GM19193 (cell line): ENCODE data around the gene ALK.

Experiments
- POLR2A ChIP-seq: IDR thresholded peaks from 4 replicates; pipeline ENCODE4 v1.6.1; 2011; ENCODE audit not compliant: insufficient read depth, insufficient read length; ENCODE audit errors: extremely low read depth

Gene ALK

DNA sequence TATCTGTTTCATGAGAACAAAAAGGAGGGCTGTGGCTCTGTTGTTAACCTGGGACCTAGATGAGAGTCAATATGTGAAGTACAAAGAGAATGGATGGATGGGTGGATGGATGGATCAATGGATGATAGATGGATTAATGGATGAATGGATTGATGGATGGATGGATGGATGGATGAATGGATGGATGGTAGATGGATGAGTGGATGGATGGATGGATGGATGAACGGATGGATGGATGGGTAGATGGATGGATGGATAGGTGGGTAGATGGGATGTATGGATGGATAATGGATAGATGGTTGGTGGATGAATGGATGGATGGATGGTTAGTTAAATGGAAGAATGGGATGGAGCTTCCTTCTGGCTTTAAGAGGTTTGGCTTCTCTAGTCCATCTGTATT, 396.7 kb downstream of the ALK start:
- no peak for TF ChIP-seq POLR2A

DNA sequence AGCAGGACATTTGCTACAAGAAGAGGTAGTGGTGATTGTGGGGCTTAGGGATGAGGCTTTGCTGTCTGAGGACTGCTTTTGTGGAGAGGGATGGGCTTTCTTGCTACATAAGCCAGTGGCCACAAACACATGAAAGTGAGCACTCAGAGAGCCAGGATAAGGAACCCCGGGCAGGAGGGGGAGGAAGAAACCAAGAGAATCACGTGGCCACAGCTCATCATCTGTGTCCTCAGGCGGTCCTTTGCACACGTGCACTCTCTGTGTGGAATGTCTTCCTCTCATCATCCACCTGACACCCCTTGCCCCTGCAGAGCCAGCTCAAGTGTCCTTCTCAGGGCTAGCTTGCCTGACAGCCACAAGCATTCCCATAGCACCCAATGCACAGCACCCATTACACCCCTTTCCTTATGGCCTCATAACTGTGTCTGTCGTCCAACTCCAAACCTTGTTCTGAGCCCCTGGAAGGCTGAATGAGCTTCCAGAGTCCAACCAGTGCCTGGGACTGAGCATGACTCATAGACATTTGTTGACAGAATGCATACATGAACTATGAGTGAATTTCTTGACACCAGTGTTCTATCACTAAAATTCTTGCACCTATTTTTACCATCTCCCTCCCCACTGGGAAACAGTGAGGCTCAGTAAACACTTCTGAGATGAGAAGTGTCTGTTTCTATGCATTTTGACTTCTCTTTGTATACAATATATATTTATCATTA, 398.3 kb downstream of the ALK start:
- TF ChIP-seq POLR2A = no peak

DNA sequence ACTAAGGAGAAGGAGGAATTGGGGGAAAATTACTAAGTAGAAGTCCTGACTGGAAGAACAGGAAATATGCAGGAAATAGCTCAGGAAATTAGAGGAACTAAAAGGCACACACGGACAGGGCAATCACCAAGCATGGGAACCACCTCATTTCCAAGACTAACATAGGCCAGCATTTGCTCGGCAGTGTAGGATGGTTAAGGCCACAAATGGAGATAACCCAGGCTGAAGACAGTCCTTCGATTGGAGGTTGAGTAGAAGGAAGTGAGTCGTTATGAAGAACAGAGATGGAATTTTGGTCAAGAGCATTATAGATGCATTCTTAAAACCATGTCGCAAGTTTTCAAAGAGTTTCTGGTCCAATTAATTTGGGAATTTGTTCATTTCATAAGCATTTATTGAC, 401.4 kb downstream of the ALK start:
- TF ChIP-seq POLR2A = no peak

DNA sequence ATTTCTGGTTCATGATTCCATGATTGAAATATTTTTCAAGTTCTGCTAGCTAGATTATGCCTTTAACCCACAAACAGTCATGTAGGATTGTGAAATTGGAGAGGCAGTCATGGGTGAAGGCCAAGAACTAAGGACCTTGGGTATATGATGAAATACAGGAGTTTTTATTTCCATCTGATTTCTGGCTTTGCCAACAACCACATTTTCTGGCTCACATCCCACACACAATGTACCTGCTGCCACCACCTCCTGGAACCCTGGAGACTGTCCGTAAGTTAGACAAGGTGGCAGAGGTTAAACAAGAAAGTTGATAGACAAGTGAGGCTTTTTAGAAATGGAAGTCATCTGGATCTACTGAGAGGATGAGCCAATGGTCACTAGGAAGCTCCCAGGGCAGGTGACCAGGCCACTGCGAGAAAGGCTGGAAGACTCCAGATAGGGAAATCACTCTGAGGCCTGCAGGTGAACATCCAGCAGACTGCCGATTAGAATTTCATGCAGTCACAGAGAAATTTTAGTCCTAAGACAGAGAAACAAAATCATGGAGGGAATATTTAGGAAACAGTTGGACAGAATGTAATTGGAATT, 402.0 kb downstream of the ALK start:
- TF ChIP-seq POLR2A = no peak

DNA sequence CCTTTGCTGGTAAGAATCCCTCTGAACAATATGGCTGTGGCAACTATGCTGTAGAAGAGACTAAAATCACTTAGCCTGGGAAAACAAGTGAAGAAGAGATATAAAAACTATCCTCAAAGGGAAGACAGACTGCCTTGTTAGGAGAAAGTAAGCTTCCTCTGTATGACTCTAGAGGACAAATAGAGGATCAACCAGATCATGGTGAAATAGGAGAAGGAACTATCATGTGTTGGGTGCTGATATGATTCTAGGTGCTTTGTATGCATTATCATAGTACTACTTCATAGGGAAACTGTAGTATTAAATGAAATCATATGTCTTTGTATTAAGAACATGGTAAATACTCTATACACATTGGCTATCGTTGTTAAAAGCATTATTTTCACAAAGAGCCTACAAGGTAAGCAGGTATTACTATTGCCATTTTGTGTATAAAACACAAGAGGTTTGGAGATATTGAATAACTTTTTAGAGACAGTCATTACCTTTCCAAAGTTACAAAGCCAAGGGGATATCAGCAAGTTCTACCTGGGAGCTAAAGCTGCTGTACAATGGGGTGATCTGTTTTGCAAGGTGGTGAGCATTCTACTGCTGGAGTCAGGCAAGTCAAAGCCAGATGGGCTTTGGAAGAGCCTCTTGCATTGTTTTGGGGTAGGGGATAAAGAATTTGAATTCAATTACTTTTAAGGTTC, 402.6 kb downstream of the ALK start:
- TF ChIP-seq POLR2A = no peak

DNA sequence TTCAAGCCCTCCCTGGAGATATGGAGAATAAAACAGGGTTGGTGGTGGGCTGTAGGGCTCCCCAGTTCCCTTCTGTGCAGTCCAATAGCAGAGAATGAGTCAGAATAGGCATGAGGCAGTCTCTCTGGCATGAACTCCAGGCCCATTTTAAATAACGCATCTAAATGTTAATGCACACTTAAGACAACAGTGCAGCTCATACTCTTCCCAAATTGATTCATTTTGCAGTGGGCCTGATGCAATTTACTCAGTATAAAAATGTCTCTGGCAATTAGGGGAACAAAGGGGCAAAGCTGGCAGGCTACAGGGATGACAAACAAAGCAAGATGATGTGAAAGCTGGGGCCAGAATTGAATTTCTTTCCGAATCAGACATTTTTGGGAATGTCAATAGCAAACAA, 403.4 kb downstream of the ALK start:
- TF ChIP-seq POLR2A = no peak

DNA sequence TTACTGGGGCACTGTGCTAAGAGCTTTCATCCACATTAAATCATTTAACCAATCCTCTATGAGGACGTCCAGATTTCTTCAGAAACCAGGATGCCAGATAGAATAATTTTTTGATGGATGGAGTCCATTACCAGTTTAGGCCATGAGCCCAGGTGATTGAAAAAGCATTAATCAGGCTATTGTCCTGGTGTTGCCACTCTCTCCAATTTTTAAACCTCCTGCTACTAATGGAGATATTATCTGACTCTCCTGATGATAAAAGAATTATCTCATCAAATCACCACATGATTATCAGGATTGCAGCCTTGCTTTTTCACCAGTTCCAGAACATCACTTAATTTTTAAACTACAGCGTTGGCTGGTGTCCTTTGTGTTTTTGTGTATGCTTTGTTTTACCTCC, 404.0 kb downstream of the ALK start:
- TF ChIP-seq POLR2A = no peak

DNA sequence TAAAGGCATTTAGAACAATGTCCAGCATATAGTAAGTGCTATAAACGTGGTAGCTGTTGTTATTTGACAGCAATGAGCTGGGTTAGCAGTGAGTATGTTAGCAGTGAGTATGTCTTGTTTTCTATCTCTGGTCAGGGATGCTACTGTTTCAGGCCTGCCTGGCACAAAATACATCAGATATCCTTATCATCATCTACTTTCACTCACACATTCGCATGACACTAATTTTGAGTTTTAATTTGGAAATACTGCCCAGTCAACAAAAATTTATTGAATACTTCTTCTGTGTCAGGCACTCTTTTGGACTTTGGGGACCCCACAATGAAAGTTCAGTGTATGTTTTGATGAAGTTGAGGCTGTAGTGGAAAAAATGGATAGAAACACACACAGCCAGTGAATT, 404.6 kb downstream of the ALK start:
- no peak for TF ChIP-seq POLR2A

DNA sequence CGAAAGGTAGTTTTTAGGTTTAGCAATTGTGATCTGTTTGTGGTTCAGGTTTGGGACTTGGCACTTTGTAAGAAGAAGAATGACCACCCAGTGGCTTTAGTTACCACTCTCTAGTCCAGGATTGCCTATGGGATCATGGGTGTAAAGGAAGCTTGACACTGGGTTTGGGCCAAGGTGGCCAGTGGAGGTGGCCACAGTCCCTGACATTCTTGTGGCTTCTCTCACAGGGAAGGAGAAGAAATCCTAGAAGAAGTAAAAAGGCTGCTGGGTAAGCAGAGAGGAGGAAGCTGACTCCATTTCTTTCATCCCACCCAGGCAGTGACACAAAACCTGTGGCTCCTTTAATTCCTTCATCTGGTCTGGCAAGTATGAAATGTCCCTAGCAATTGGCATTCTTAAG, 411.5 kb downstream of the ALK start:
- no peak for TF ChIP-seq POLR2A

DNA sequence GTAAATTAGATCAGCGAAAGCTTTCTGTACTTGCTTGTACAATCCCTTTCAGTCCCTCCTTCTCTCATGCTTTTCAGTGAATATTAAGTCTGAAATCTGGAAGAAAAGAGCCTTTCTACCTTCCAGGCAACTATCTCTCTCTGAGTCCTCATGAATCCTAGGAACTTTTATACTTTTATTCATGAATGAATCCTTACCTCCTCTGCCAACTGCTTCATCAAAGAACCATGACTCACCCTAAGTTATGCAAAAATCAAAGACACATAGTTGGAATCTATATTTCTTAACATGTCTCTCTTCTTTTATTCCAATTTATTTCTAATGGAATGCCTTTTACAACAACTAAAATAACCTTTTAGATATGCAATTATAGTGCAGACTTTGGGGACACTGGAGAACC, 412.0 kb downstream of the ALK start:
- TF ChIP-seq POLR2A = no peak

DNA sequence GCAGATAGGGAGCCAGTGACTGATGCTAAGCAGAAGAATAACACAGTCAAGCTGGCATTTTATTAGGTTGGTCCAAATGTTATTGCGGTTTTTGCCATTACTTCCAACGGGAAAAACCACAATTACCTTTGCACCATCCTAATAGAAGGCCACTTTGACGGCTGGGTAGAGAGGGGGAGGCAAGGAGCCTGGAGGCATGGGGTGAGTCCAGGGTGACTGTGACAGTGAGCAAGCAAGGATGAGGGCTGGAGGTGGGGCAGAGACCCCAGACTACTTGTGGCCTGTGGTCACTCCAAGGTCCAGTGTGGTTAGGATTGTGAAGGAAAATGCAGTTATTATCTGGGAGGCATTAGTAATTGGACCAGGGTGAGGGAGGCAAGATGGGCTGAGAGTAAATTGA, 416.6 kb downstream of the ALK start:
- TF ChIP-seq POLR2A = no peak

DNA sequence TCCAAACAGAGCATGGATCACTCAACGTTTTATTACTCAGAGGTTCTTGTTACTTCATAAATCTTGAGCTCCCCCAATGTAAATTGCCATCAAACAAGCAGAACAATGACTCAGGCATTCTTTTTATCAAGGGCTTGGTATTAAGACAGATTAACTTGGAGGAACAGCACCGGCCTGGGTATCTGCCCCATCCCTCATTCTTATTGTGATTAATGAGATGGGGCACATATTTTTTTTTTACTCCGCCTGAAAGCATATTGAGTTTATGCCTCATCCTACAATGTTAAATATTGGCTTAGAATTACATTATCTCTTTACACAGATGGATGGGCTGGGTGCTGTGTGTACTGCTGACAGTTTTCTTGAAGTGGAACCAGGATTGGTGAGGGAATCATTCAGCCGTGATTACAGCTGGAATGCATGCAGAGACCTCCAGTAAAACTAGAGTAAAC, 418.9 kb downstream of the ALK start:
- no peak for TF ChIP-seq POLR2A

DNA sequence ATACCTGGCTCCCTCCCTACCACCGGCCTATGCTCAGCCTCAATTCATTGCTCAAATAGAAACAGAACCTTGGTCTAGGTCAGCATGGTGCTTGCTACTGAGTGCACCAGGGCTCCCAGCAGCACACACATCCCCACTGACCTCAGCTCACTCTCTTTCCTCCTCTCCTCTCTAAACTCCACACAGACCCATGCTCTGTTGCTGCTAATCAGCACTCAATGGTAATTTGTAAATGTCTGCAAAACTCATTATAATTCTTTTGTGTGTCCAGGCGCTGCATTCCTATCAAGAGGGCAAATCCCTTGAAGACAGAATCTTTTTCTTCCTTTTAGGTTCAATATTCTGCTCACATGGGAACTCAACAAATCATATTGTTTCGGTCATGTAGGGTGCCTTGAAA, 424.0 kb downstream of the ALK start:
- no peak for TF ChIP-seq POLR2A

DNA sequence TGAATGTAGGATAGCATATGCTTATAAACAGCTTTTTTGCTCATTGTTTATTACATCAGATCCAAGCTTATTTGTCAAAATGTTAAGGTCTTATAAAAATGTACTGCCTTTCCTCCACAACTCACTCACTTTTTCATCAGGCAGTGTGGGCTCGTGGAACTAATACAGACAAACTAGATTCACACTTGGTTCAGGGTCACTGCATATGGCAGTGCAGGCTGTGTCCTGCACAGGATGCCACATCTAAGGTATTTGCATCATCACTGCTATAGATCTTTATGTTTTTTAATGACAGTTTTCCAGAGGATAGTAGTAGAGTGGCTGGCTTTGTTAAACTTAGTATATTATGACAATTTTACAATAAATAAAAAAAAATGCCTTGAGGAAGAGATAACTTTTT, 425.2 kb downstream of the ALK start:
- TF ChIP-seq POLR2A = no peak

DNA sequence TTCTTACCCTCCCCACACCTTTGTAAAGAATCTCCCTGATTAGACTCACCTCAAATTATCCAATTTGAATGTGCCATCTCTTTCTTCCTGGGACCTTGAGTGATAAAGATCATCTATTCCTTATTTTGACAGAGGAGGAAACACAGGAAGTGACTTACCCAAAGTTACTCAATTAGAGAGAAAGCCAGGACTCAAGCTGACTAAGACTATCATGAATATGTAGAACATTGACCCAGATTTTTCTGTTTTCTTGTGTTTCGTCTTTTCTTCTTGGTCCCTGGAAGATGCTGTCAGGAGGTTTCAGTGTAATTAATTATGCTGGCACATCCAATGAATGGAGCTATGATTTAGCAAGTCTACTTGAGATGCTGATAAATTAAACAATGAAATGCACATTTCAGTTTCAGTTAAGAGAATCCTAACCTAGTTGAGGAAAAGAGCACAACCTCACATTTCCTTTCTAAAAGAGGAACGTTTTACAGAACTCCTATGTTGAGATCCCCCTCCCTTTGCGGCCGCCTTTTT, 425.8 kb downstream of the ALK start:
- TF ChIP-seq POLR2A = no peak

DNA sequence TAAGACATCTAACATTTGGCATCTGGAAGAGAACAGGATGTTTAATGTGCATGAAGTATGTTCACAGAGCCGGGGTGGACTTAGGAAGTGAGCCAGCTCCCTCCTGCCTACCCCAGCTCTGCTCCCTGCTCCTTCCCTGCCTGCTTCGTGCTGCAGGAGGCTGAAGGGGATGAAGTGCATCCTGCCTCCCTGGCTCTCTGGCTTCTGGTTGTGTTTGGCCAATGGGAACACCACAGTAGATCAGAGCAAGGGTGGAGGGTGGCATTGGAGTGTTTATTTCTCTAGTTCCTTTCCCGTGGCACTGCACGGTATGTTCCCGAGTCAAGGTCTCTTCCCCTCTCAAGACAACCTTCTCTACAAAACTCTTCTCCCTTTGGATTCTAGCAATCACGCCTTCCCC, 426.3 kb downstream of the ALK start:
- TF ChIP-seq POLR2A = no peak
